K562 (cell line): ENCODE data around the gene CLEC3B. TPM values are rescaled to one million over a fixed set of nuclear protein-coding genes. Genes with fewer than 3 reads are reported as not detected.

Experiments
- CBX3 ChIP-seq, 2 experiments: IDR thresholded peaks; 1 replicate in 1 of 2; 2 replicates in 1 of 2; pipeline ENCODE4 v1.6.1; 2012; ENCODE audit warnings: inconsistent platforms in 2 of 2, low read length in 2 of 2, borderline replicate concordance in 1 of 2, control low read depth in 1 of 2
- CREB3 ChIP-seq: fragments of 450-650 bp; conservative IDR thresholded peaks from 2 replicates; pipeline ENCODE4 v1.6.1; 2016; ENCODE audit warnings: missing genetic modification characterization, low read depth, mild to moderate bottlenecking, missing compliant biosample characterization, moderate library complexity
- DNMT1 ChIP-seq: fragments of 450-650 bp; IDR thresholded peaks from 2 replicates; pipeline ENCODE4 v1.6.1; 2016; ENCODE audit warnings: antibody characterized with exemption, mild to moderate bottlenecking
- ETV6 ChIP-seq, 3 experiments: fragments of 150-350 bp in 1 of 3; sonication (generic) in 1 of 3; formaldehyde crosslinking in 1 of 3; IDR thresholded peaks; 2 replicates each; pipeline versions ENCODE4 v1.6.1 to v1.8.0; 2014 to 2022; ENCODE audit warnings: borderline replicate concordance in 2 of 3, low read depth in 2 of 3, antibody characterized with exemption in 1 of 3, low read length in 1 of 3, mild to moderate bottlenecking in 1 of 3, missing genetic modification reagents in 1 of 3
- GATA2 ChIP-seq: sonication (generic); formaldehyde crosslinking; IDR thresholded peaks from 2 replicates; pipeline ENCODE4 v1.4.0; 2020; ENCODE audit warnings: mild to moderate bottlenecking, missing genetic modification reagents
- RBM14 ChIP-seq: fragments of 200-400 bp; formaldehyde crosslinking; IDR thresholded peaks from 2 replicates; pipeline ENCODE4 v1.6.1; 2018; ENCODE audit warnings: low read depth, mild to moderate bottlenecking, low read length, moderate library complexity, borderline replicate concordance; ENCODE audit not compliant: insufficient read depth
- ZBTB33 ChIP-seq: sonication (generic); formaldehyde crosslinking; IDR thresholded peaks from 2 replicates; pipeline ENCODE4 v1.8.1; 2023; ENCODE audit warnings: mild to moderate bottlenecking, missing genetic modification reagents
- ZNF217 ChIP-seq: sonication (generic); formaldehyde crosslinking; IDR thresholded peaks from 2 replicates; pipeline ENCODE4 v1.8.0; 2022; ENCODE audit warnings: mild to moderate bottlenecking, missing genetic modification reagents
- ZNF75A ChIP-seq: fragments of 450-650 bp; formaldehyde crosslinking; IDR thresholded peaks from 2 replicates; pipeline ENCODE4 v1.4.0; 2020; ENCODE audit warnings: mild to moderate bottlenecking
- polyA plus RNA-seq, 8 experiments: library from polyadenylated mRNA; depleted of rRNA in 4 of 8; stranded (reverse) in 5 of 8; unstranded in 3 of 8; fragments of >200 nt; fragmentation: Nextera tagmentation in 2 of 8; fragmentation: Illumina TruSeq in 1 of 8; extraction: Ambion mirVana in 2 of 8; extraction: Trizol in 1 of 8; gene quantifications; 2 replicates each; pipeline versions ENCODE4 v1.2.1 to v1.2.3, GENCODE V29; 2011 to 2014; ENCODE audit warnings: inconsistent platforms in 1 of 8, missing spikeins in 1 of 8
- total RNA-seq, 7 experiments: library from RNA; depleted of rRNA in 6 of 7; stranded (reverse); fragments of >200 nt in 6 of 7; fragmentation: Illumina TruSeq in 2 of 7; extraction: Trizol in 2 of 7; gene quantifications; 2 replicates each; pipeline versions ENCODE4 v1.2.1 to v1.2.3, GENCODE V29; 2011 to 2021; ENCODE audit warnings: low replicate concordance in 1 of 7

CLEC3B gene
- total and polyA plus RNA-seq, 9 of the 15 experiments (the other 6 are each of a cell fraction or from before 2014, with no cell fraction given): not detected

- TF ChIP-seq ZBTB33 (CRISPR knock-in tag): no peak
- peak in 1 of 2 experiments; percentile 44; a peak in 1 of 3 replicates for TF ChIP-seq CBX3 (IDR thresholded peaks at IDR 0.05; ENCODE audit: borderline replicate concordance in 1 of 2, low read length in 2 of 2)
- TF ChIP-seq RBM14: no peak
- TF ChIP-seq ETV6 (IDR thresholded peaks at IDR 0.05; ENCODE audit: borderline replicate concordance in 1 of 2, low read depth in 2 of 2, low read length in 1 of 2): no peak
- no peak for TF ChIP-seq ETV6 (CRISPR knock-in tag; IDR thresholded peaks at IDR 0.05; ENCODE audit: borderline replicate concordance)
- TF ChIP-seq GATA2 (CRISPR knock-in tag): no peak
- TF ChIP-seq ZNF75A (CRISPR knock-in tag): 0 out of 2 replicates have a peak, but pooled peaks have one; percentile 45
- no peak for TF ChIP-seq DNMT1
- no peak for TF ChIP-seq CREB3 (tag)
- no peak for TF ChIP-seq ZNF217 (CRISPR knock-in tag)
These were observed 52.9 kb downstream of the CLEC3B start (continued) for GRCh38 chr3:45078910-45079522.
